Measurements from ENCODE around the gene H1-8. TPM values are rescaled to one million over a fixed set of nuclear protein-coding genes. Genes with fewer than 3 reads are reported as not detected.

The H1-8 gene
- total RNA-seq, 2 donors from 2014 or later = not detected

GRCh38 chr3:129562803-129563202 is 19.8 kb downstream of the H1-8 start:
- ATAC-seq (no peak), DNase-seq (no peak)
- intact Hi-C loops (cut with DNase I, micrococcal nuclease) = no loop called here

- ATAC-seq (no peak), DNase-seq (no peak)
- intact Hi-C loops (cut with DNase I, micrococcal nuclease) = no loop called here
Observed at GRCh38 chr3:129563332-129563731, 20.4 kb downstream of the H1-8 start.

GRCh38 chr3:129563850-129564535 is 21.0 kb downstream of the H1-8 start:
- DNase-seq (no peak), ATAC-seq (no peak)
- intact Hi-C loops (cut with DNase I, micrococcal nuclease) = no loop called here

- DNase-seq = no peak
- intact Hi-C loops (cut with DNase I, micrococcal nuclease) = no loop called here
Observed at GRCh38 chr3:129564981-129565644, 22.1 kb downstream of the H1-8 start.

GRCh38 chr3:129565902-129566301 is 22.9 kb downstream of the H1-8 start:
- intact Hi-C loops (cut with DNase I, micrococcal nuclease) = no loop called here
- no peak for ATAC-seq

More at GRCh38 chr3:129564981-129565644, 22.1 kb downstream of the H1-8 start:
- ATAC-seq = no peak

GRCh38 chr3:129567176-129567705 is 24.3 kb downstream of the H1-8 start:
- DNase-seq (no peak), ATAC-seq (no peak)
- intact Hi-C loops (cut with DNase I, micrococcal nuclease) = no loop called here

More at GRCh38 chr3:129565902-129566301, 22.9 kb downstream of the H1-8 start:
- no peak for DNase-seq

GRCh38 chr3:129567939-129568338 is 25.0 kb downstream of the H1-8 start:
- intact Hi-C loops (cut with DNase I, micrococcal nuclease) = no loop called here
- DNase-seq (no peak), ATAC-seq (no peak)

- intact Hi-C loops (cut with DNase I, micrococcal nuclease) = no loop called here
- DNase-seq (no peak), ATAC-seq (no peak)
Observed at GRCh38 chr3:129569856-129570255, 26.9 kb downstream of the H1-8 start.

GRCh38 chr3:129571605-129572547 is 28.9 kb downstream of the H1-8 start:
- DNase-seq (no peak), ATAC-seq (no peak)
- intact Hi-C loops (cut with DNase I, micrococcal nuclease) = no loop called here

GRCh38 chr3:129572603-129573002 is 29.6 kb downstream of the H1-8 start:
- no peak for DNase-seq
- ATAC-seq = no peak
- intact Hi-C loops (cut with DNase I, micrococcal nuclease) = no loop called here

GRCh38 chr3:129573493-129573892 is 30.5 kb downstream of the H1-8 start:
- ATAC-seq = no peak
- intact Hi-C loops (cut with DNase I, micrococcal nuclease) = no loop called here
- DNase-seq = no peak

- no peak for DNase-seq
- intact Hi-C loops (cut with DNase I, micrococcal nuclease) = no loop called here
- ATAC-seq = no peak
Observed at GRCh38 chr3:129574206-129574605, 31.2 kb downstream of the H1-8 start.

- ATAC-seq (no peak), DNase-seq (no peak)
- intact Hi-C loops (cut with DNase I, micrococcal nuclease) = no loop called here
Observed at GRCh38 chr3:129575233-129575996, 32.4 kb downstream of the H1-8 start.

GRCh38 chr3:129575997-129576384 is 33.0 kb downstream of the H1-8 start:
- intact Hi-C loops (cut with DNase I, micrococcal nuclease) = no loop called here
- ATAC-seq = no peak
- no peak for DNase-seq

GRCh38 chr3:129576514-129577352 is 33.8 kb downstream of the H1-8 start:
- intact Hi-C loops (cut with DNase I, micrococcal nuclease) = no loop called here
- DNase-seq = peak; percentile 70 to 72

GRCh38 chr3:129577366-129577765 is 34.4 kb downstream of the H1-8 start:
- peak; percentile 51 to 59 for DNase-seq
- peak; percentile 41 for ATAC-seq
- intact Hi-C loops (cut with DNase I, micrococcal nuclease) = no loop called here

More at GRCh38 chr3:129576514-129577352, 33.8 kb downstream of the H1-8 start:
- ATAC-seq = peak; percentile 81

GRCh38 chr3:129577925-129578786 is 35.2 kb downstream of the H1-8 start:
- intact Hi-C loops (cut with DNase I, micrococcal nuclease) = no loop called here
- DNase-seq (peak; percentile 45 to 62), ATAC-seq (peak; percentile 15)

All from left colon (tissue), 2 donors.